Measurements from ENCODE around the gene FAM78A. TPM values are rescaled to one million over a fixed set of nuclear protein-coding genes. Genes with fewer than 3 reads are reported as not detected.

FAM78A gene
- total RNA-seq, 1 donor from 2014 or later: 1.2 TPM

DNA sequence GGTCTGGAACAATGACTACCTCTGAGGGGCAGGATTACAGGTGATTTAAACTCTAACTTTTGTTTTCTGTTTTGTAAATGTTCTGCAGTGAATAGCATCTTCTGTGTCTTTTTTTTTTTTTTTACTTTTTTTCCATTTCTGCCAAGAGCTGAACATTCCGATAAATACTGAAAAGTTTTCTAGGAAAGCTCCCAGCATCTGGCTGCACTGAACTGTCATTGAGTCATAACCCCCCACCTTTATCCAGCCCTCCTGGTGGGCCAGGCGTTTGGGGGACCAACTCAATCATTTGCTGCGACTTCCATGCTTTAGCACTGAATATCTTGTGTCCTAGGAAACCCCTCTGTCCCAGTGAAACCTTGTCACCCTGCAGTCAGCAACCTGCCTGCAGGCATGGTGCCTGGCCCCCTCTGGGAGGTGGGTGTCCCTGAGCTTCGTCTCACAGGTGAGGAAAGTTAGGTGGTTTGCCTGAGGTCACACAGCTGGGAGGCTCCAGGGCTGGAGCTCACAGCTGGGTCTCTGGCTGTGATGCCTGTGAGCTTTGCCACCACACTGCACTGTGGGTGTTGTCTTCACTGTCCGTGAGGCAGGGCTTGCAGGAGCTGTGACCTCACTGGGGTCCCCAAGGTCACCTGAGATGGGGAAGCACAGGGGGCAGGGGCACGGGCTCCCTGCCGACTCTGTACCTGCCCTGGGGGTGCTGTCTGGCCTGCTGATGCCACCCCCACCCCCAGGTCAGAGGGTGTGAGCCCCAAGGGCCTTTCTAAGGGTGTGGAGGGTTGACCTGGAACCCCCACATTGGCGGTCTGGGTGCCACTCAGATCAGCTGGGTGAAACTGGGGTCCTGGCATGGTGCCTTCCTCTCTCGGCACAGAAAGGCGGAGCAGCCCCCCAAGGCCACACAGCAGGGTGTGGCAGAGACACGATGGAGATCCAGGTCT lies 27.3 kb upstream of the FAM78A start:
- ATAC-seq (no peak), DNase-seq (ENCODE audit: low spot score) (no peak)

GRCh38 chr9:131302244-131303075 lies 26.1 kb upstream of the FAM78A start:
- DNase-seq (ENCODE audit: low spot score) (no peak), ATAC-seq (no peak)

DNA sequence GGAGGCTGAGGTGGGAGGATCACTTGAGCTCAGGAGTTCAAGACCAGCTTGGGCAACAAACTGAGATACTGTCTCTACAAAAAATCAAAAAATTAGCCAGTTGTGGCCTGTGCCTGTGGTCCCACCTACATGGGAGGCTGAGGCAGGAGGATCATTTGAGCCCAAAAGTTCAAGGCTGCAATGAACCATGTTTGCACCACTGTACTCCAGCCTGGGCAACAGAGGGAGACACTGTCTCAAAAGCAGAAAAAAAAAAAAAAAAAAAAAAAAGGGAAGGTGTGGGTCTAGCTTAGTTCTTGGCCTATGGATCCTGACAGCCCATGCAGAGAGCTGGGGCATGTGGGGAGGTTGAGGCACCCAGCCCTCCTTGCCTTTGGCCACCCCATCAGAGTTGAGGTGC lies 24.1 kb upstream of the FAM78A start:
- ATAC-seq (no peak), DNase-seq (ENCODE audit: low spot score) (no peak)

DNA sequence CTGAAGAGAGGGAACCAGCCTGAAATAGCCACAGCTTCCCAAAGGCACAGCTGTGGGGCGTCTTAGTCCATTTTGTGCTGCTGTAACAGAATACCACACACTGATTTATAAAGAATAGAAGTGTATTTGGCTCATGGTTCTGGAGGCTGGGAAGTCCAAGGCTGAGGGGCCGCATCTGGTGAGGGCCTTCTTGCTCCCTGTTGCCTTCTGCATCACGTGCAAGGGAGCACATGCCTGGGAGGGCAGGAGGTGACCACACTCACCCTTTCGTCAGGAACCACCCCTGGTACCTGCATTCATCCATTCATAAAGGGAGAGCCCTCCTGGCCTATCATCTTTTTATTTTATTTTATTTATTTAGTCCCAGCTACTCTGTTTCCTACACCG lies 23.6 kb upstream of the FAM78A start:
- ATAC-seq (no peak), DNase-seq (ENCODE audit: low spot score) (no peak)

- DNase-seq (ENCODE audit: low spot score): no peak
- ATAC-seq: no peak
Observed at GRCh38 chr9:131299346-131299960, 23.1 kb upstream of the FAM78A start.

- no peak for DNase-seq (ENCODE audit: low spot score)
- no peak for ATAC-seq
Observed at GRCh38 chr9:131298816-131299215, 22.5 kb upstream of the FAM78A start.

DNA sequence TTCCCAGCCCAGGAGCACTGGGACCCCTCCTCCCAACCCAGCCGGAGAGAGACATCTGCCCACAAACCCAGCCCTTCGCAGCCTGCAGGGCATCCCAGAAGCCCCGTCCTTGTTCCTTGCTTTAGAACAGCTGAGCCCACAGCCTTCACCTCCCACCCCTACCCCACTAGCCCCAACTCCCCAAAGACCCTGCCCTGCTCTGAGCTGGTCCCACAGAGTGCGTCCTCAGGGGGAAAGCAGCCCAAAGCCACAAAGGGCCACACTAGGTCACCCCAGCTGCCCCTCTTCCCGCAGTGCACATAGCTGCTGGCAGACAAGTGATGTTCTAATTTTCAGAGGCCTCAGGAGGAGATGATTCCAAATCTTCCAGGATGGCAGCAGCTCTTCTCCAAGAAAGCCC lies 22.0 kb upstream of the FAM78A start:
- ATAC-seq (no peak), DNase-seq (ENCODE audit: low spot score) (no peak)

- DNase-seq (ENCODE audit: low spot score) (no peak), ATAC-seq (no peak)
Observed at GRCh38 chr9:131297903-131298302, 21.6 kb upstream of the FAM78A start.

DNA sequence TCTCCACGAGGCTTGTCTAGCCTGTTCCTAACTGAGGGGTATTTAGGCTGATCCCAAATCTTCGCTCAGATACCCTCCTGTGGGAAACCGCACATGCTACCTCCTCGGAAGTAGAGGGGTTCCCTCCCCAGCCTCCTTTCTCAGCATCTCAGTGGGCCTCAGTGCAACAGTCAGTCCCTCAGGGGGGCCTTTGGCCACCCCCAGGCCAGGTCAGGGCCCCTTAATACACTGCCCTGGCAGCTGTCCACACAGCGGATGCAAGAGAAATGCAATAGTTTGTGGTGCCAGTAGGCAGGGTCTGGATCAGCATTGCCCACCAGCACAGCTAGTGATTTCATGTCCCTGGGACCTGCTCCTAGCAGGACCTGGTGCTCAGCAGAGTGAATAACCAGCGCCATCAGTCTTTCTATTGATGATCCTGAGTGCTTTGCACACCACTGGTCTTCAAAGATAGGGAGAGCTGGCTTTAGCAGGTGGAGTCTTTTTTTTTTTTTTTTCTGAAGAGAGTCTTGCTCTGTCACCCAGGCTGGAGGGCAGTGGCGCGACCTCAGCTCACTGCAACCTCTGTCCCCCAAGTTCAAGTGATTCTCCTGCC lies 20.7 kb upstream of the FAM78A start:
- ATAC-seq (no peak), DNase-seq (ENCODE audit: low spot score) (no peak)

DNA sequence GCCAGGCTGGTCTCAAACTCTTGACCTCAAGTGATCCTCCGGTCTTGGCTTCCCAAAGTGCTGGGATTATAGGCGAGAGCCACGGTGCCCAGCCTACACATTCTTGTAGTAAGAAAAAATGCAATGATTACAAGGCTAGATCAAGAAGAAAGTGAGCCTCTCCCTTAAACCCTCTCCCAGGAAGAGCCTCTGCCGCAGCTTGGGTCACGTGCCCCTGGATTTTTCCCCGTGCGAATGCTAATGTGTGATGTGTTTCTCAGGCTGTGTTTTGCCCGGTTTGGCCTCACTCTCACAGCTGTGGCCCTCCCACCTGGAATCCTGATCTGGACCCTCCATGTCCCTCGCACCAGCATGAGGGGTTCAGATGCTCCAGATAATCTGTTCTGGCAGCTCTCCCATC lies 20.1 kb upstream of the FAM78A start:
- ATAC-seq: no peak
- no peak for DNase-seq (ENCODE audit: low spot score)

DNA sequence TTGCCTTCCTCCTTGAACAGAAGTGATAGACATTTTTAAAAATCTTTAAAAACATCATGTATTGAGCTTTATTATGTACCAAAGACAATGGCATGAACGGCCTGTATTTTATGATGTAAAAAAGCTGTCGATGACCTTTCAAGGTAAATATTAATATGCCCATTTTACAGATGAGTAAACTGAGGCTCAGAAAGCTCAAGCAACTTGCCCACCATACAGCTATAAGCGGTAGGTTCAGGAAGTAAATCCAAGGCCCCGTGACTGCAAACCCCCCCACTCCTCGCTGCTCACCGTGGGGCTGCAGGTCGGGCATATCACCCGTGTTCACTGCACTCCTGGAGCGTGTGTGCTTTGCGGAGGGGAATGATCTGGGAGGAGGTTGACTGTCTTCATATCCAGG lies 16.6 kb upstream of the FAM78A start:
- DNase-seq (ENCODE audit: low spot score): no peak
- no peak for ATAC-seq

DNA sequence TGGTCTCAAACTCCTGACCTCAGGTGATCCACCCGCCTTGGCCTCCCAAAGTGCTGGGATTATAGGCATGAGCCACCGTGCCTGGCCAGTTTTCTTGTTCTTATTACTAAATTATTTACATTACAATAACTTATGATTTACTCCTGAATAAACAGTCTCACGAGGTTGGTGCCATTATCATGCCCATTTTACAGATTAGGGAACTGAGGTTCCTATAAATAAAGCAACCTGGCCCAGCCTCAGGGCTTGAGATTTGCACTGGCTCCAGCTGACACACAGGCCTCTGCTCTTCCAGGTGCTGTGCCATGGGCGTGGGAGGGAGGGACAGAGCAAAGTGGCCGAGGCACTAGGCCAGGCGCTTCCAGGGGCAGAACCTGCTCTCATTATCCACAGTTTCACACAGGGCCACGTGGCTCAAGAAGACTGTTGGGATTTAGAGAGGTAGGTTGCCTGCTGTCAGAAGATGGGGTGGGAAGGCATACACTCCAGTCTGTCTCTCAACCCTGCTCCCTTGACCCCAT lies 15.5 kb upstream of the FAM78A start:
- DNase-seq (ENCODE audit: low spot score) (no peak), ATAC-seq (no peak)

GRCh38 chr9:131290767-131291370 lies 14.6 kb upstream of the FAM78A start:
- ATAC-seq (no peak), DNase-seq (ENCODE audit: low spot score) (no peak)

DNA sequence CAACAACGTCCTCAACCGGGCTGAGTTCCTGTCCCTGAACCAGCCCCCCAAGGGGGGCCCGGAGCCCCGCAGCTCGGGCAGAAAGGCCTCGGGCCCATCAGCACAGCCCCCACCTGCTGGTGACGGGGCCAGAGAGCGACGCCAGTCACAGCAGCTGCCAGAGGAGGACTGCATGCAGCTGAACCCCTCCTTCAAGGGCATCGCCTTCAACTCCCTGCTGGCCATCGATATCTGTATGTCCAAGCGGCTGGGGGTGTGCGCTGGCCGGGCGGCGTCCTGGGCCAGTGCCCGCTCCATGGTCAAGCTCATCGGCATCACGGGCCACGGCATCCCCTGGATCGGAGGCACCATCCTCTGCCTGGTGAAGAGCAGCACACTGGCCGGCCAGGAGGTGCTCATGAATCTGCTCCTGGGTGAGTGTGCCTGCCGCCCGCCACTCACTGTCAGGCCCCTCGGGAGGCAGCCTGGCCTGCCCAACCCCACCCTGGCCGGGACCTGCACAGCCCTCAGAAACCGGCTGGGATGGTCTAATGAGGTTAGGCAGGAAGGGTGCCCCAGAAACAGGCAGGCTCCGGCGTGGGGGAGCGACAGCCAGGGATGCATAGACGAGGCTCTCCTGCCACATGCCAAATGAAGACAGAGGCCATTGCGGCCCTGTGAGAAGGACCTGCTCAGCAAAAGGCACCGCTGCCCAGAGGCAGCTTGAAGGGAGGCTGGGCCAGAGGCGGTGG lies 13.9 kb upstream of the FAM78A start:
- ATAC-seq: no peak
- DNase-seq (ENCODE audit: low spot score): no peak

GRCh38 chr9:131289301-131290035 lies 13.2 kb upstream of the FAM78A start, which contains the start of gene PLPP7:
PLPP7 (plus strand) TSS chr9:131289723; CDS start chr9:131289998, 275 bp downstream.
- DNase-seq (ENCODE audit: low spot score): no peak

DNA sequence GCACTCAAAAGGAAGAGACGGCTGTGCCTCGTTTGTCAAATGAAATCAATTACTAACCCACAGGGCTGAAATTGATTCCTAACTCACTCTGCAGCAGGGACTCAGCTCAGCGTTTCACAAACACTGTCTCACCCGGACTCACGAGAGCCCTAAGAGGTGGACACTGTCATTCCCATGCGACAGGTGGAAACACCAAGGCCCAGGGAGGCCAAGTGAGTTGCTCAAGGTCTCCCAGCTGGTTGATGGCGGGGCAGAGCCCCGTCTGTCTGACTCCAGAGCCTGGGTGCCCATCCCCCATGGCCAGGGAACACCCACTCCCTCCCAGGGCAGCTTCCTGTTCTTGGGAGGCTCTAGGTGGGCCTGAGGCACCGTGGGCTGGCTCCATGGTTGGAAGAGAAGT lies 11.9 kb upstream of the FAM78A start:
- ATAC-seq (no peak), DNase-seq (ENCODE audit: low spot score) (no peak)

More at GRCh38 chr9:131289301-131290035, 13.2 kb upstream of the FAM78A start, which contains the start of gene PLPP7:
- ATAC-seq: peak; percentile 71

- ATAC-seq: no peak
- DNase-seq (ENCODE audit: low spot score): no peak
Observed at GRCh38 chr9:131287359-131287758, 11.0 kb upstream of the FAM78A start.

DNA sequence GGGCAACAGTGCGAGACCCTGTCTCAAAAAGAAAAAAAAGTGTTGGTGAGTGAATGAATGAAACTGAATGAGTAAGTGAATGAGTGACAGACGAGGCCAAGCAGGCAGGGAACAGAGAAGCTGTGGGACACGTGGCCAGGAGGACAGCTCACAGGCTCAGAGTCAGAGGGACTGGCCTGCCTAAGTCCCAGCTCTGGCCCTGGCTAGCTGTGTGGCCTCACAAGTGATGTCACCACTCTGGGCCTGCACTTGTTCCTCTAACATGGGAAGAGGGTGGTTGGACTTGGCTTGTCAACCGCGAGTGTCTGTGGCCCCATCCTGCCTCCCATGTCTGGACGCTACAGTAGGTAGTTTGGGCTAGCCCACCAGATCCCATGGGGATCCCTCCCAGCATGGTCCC lies 8.5 kb upstream of the FAM78A start:
- no peak for ATAC-seq
- no peak for DNase-seq (ENCODE audit: low spot score)

Data from left lobe of liver (tissue), 2 donors.